ENCODE results near the gene ZNF33A.
"Not testable (repeated sequence)": the region's sequence is repeated elsewhere in the genome, so short reads cannot be mapped to it uniquely, and the experiment has no call there.

Gene ZNF33A

DNA sequence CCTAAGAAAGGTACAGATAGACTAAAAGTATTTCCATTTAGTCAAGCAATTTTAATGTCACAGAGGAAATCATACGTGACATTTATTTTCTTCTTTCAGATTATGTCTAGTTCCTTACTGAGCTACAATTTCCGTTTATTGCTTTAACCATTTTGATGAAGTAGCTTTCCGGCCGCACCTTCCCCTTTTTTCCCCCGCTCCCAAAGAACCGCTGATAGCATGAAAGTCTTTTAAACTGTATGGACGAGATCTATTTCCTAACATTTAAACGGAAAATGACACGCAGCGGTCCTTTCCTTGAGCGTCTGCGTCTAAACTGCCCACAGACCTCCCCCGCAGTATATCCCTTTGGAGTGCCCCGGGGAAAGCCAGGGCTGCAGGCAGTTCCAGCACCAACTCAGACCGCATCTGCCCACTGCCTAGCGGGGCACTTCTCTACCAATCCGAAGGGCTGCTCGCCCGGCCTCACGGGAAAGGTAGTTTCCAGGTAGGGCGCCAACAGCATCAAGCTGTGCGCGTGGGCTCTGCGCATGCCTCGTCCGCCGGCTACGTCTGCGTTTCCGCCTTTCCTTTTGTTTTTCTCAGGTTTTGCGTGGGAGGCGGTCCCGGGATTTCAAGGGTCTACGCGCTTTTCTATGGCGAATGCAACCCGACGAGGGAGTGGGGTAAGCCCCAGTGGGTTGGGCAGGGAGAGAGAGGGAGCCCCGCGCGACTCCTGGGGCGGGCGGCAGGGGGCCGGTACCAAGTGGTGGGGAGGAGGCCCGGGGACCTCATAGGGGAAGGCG, at the start of gene ZNF33A:
ZNF33A (plus strand) TSS at position 557 of the 785 bp plus-strand sequence. CDS start 1,667 bp downstream, outside the sequence.
- peak; percentile 93 for DNase-seq

DNA sequence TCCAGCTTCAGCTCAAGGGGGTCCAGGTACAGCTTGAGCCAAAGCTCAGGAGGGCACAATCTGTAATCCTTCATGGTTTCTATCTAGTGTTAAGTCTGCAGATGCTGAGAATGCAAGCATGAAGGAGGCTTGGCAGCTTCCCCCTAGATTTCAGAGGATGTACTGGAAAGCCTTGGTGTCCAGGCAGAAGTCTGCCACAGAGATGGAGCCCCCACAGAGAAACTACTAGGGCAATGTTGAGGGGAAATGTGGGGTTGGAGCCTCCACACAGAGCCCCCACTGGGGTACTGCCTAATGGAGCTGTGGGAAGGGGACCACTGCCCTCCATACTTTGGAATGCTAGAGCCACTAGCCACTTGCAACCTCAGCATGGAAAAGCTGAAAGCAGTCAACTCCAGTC, 45.5 kb upstream of the ZNF33A start:
- no peak for DNase-seq

DNA sequence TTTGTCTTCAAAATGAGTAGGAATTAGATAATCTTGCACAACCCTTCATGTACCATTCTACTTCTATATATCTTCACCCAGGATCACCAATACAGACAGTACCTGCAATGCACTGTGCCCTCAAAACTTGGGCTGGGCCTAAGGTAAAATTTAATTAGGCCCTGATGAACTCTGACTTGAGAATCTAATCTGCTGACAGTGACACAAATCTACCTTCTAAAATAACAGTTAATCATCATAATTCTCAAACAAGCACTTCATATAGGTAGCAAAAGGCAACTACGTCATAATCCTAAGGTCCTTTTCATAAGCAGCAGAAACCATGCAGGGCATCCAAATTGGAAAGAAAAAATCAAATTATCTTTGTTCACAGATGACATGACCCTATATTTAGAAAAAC, 38.1 kb upstream of the ZNF33A start:
- no peak for DNase-seq

DNA sequence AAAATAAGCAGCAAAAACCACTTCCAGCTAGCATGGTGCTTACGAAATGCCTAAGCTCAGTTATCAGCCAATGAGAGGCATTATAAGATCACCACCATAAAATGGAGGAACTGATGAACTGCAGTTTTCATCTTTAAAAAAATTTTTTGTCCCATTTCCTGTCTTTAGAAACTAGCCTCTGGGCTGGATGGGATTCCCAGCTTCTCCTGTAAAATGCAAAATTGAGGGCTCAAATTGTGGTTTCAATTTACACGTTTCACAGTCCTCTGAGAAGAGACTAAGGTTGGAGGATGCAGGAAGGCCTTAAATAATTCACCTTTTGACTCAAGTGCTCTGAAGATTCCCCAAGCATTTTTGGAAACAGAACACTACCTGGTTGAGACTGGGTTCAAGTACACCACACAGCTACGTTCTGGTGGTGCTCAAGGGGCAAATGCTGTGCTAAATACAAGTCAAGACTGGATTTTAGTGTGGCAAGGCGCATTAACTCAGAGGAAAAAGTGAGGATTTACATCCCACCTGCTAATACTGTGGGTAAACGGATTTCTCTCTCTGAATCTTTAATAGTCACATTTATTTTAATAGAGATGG, 35.0 kb upstream of the ZNF33A start:
- peak; percentile 22 for DNase-seq

DNA sequence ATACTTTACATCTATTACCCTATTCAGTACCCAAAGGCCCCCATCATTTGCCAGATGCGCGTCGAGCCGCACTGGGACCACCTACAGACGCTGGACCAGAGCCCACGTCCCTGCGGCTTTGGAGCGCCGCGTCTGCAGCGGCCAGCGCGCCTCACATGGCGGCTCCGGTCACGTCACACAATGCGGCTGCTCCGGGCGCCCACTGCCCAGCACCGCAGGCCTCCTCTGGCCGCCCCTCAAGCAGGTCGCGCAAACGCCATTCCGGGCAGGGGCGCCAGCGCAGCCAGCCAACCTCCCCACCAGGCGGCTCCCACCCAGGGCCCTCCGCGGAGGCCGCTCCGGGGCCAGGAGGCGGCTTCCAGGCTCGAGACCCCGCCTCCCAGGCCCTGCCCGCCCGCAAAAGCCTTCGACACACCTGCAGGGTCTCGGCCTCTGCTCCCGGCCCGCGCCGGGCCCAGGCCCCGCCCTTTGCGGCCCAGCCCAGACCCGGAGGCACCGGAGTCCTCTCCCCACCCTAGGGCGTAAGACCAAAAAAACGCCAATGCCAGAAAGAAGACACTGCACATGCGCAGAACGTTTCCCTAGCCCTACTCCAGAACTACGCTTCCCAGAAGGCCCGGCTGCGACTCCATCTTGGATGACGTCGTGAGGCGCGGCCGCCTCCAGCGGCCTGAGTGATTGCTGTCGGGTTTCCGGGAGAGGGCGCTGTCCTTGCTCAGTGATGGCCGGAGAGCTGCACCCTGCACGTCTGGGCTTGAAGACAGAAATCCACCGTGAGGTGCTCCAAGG, 34.2 kb upstream of the ZNF33A start, which contains the start of gene ZNF25:
ZNF25 (minus strand) TSS at position 557 of the 789 bp plus-strand sequence. CDS start 4,925 bp downstream, outside the sequence.
- DNase-seq = peak; percentile 99

DNA sequence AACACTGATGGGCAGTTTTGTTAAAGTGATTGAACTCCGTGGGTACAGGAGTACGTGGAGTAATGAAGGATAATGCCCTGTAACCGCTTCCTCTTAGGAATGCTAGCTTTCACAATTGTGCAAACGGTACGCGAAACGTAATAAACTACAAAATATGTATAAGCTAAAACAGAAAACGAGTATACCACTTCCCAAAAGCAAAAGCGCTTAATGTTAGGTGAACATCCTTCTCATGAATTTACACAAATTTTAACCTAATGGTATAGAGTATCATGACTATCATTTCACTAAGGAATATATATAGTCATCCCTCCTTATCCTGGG, 33.6 kb upstream of the ZNF33A start:
- DNase-seq = no peak

DNA sequence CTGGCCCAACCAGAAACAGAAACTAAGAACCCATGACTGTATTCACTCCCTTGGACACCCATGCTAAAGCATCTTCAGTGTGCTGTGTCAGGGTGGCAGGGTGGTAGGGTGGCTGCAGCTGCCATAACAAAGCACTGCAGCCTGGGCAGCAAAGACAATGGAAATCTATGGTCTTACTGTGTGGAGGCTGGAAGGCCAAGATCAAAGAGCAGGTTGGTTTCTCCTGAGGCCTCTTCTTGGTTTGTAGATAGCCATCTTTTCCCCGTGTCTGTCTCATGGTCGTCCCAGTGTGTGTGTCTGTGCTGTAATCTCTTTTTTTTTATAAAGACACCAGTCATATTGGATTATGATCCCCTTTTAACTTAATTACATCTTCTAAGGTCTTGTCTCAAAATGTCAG, 18.8 kb upstream of the ZNF33A start:
- no peak for DNase-seq

DNA sequence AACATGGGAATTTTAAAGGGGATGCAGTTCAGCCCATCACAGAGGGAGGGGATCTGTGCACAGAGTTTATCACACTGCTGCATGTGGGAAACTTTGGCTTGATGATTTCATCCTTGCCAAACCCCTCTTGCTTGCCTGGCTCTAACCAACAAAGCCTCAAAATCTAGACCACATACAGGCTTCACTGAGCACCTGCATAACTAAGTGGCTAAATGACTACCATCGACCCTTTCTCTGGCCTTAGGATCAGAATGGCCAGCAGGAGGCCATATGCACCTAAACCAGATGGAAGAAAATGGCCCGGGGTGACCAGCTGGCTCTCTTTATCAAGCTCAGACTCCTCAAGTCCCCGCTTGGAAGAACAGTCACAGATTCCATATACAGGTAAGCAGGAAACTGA, 18.4 kb upstream of the ZNF33A start:
- no peak for DNase-seq

DNA sequence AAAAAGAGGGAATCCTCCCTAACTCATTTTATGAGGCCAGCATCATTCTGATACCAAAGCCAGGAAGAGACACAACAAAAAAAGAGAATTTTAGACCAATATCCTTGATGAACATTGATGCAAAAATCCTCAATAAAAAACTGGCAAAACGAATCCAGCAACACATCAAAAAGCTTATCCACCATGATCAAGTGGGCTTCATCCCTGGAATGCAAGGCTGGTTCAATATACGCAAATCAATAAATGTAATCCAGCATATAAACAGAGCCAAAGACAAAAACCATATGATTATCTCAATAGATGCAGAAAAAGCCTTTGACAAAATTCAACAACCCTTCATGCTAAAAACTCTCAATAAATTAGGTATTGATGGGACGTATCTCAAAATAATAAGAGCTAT, 11.6 kb upstream of the ZNF33A start:
- not testable (repeated sequence) for DNase-seq

DNA sequence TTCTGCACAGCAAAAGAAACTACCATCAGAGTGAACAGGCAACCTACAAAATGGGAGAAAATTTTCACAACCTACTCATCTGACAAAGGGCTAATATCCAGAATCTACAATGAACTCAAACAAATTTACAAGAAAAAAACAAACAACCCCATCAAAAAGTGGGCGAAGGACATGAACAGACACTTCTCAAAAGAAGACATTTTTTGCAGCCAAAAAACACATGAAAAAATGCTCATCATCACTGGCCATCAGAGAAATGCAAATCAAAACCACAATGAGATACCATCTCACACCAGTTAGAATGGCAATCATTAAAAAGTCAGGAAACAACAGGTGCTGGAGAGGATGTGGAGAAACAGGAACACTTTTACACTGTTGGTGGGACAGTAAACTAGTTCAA, 10.0 kb upstream of the ZNF33A start:
- DNase-seq = not testable (repeated sequence)

DNA sequence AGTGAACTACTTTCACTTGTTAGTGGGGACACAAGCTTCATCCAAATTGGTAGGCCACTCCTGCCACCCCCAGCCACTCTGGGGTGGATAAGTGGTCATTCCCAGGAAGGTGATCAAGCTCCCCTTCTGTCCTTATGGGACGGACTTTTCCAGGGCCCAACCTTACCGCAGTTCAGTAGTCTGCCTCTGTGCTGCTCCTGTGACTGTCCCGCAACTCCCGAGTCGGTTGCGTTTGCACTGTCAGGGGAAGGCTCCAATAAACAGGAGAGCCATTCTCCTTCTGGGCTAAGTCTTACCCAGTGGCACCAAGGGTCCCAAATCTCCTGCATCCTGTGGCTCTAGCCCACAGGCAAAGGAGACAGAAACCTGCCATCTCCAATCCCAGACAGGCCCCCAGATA, 7.4 kb upstream of the ZNF33A start:
- DNase-seq = no peak

DNA sequence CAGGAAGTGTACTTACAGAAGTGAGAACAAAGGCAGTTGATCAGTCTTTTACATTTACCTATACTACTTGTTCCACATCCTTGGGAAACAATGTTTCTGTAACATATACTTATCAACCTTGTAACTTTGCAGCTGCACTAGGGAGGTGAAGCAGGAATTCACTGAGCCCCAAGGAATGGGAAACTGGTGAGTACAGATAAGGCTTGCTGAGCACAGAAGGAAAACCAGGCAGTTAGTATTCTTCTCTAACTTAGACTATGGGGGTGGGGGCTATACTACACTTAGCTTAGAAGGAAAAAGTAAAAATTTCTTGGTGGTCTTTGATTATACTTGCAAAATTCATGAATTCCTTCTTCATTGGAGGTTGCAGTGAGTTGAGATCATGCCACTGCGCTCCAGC, 6.9 kb upstream of the ZNF33A start:
- no peak for DNase-seq

DNA sequence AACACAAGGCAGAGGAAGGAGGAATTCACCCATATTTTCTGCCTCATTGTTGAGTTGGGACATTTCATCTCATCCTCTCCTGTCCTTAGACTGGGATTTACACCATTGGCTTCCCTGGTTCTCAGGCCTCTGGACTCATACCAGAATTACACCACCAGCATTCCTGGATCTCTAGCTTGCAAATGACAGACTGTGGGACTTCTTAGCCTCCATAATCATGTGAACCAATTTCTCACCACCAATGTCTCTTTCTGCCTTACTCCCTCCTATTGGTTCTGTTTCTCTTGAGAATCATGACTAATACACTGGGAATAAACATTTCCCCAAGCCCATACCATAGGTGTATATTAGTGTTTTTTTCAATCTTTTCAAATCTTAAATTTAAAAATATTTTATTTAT, 2.9 kb upstream of the ZNF33A start:
- DNase-seq = no peak

DNA sequence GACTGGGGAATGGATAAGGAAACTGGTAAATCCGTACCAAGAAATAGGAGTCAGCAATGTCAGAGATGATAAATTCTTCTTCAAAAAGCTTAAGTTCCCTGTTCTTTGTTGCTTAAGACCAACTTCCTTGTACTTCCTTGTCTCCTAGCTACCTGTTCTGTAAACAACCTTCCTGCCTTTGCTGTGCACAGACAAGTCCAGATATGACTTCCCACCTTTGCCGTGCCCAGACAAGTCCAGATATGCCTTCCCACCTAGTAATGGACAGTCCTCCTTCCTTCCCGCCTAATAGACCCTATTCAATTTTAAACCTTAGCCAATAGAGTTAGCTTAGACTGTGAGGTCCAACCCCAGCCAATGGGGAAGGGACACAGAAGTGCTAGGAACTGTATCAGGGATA, 2.5 kb upstream of the ZNF33A start:
- no peak for DNase-seq

DNA sequence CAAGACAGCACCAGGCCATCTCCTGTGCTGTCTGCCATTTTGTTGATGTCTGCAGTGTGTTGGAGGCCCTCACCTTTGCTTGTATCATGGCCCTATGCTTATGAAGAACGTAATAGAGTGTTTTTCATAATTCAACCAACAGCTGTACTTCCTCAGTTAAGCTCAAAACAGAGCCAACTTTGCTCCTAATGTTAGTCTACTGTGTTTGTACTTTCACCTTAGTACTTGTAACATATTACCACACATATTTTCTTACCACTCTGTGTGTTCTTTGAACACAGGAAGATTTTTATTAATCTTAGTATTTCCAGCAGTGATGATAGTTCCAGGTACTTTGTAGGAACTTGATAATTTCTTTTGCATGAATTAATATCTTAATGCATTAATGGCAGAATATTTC, 5.9 kb downstream of the ZNF33A start:
- no peak for DNase-seq

DNA sequence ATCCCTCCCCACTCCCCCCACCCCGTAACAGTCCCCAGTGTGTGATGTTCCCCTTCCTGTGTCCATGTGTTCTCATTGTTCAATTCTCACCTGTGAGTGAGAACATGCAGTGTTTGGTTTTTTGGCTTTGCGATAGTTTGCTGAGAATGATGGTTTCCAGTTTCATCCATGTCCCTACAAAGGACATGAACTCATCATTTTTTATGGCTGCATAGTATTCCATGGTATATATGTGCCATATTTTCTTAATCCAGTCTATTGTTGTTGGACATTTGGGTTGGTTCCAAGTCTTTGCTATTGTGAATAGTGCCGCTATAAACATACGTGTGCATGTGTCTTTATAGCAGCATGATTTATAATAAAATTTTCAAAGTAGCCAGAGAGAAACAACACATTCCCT, 8.6 kb downstream of the ZNF33A start:
- not testable (repeated sequence) for DNase-seq

DNA sequence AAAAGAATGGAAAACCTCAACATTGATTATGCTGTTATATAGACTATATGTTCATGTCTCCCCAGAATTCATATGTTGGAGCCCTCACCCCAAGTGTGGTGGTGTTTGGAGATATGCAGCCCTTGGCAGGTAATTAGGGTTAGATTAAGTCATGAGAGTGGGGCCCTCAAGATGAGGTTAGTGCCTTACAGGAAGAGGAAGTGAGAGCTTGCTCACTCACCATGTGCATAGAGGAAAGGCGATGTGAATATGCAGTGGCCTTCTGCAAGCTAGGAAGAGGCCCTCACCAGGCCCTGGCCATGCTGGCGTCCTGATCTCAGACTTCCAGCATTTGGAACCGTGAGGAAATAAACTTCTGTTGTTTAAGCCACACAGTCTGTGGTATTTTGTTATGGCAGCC, 14.8 kb downstream of the ZNF33A start:
- no peak for DNase-seq

DNA sequence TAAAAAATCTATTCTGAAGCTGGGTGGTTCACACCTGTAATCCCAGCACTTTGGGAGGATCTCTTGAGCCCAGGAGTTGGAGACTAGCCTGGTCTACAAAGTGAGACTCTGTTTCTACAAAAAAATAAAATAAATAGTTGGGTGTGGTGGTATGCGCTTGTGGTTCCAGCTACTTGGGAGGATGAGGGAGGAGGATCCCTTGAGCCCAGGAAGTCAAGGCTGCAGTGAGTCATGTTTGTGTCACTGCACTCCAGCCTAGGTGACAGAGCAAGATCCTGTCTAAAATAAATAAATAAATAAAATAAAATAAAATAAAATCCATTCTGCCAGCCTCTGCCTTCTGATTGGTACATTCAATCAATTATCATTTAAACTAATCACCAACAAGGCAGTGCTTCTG, 17.5 kb downstream of the ZNF33A start:
- DNase-seq = no peak

DNA sequence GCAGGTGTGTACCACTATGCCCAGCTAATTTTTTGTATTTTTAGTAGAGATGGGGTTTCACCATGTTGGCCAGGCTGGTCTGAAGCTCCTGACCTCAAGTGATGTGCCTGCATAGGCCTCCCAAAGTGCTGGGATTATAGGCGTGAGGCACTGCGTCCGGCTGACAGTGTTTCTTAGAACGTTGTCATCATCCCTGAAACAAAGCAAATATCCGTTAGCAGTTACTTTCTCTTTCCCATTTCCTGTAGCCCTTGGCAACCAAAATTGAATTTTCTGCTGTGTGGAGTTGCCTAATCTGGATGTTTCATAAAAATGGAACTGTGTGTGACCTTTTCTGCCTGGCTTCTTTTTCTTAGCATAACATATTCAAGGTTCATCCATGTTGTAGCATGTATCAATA, 22.4 kb downstream of the ZNF33A start:
- DNase-seq = no peak

DNA sequence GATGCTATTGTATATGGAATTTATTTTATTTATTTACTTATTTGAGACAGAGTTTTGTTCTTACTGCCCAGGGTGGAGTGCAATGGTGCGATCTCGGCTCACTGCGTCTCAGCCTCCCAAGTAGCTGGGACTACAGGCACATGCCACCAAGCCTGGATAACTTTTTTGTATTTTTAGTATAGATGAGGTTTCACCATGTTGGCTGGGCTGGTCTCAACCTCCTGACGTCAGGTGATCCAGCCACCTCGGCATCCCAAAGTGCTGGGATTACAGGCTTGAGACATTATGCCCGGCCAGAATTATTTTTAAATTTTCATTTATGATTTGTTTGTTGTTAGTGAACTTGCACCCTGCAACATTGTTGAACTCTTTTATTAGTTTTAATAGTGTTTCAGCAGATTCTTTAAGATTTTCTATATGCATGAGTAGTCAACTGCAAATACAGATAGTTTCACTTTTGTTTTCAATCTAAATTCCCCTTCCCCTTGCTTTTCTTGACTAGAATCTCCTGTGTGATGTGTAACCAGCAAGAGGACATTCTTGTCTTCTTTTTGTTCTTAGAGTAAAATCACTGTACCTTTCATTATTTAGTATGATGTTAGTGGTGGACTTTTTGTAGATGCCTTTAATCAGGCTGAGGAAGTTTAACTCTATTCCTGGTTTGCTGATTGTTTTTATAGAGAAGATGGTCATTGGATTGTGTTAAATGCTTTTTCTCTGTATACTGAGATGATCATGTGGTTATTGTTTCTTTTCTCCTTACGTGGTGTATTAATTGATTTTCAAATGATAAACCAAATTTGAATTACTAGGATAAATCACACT, 27.8 kb downstream of the ZNF33A start:
- DNase-seq = no peak

DNA sequence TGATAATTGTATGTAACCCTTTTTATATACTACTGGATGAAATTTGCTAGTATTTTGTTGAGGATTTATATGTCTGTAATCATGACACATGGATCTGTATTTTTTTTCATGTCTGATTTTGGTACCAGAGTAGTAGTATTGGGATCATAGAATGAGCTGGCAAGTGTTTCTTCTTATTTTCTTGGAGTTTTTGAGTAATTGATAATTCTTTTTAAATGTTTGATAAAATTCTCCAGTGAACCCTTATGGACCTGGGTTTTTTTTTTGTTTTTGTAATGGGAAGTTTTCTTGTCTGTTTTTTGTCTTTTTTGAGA, 28.4 kb downstream of the ZNF33A start:
- no peak for DNase-seq

DNA sequence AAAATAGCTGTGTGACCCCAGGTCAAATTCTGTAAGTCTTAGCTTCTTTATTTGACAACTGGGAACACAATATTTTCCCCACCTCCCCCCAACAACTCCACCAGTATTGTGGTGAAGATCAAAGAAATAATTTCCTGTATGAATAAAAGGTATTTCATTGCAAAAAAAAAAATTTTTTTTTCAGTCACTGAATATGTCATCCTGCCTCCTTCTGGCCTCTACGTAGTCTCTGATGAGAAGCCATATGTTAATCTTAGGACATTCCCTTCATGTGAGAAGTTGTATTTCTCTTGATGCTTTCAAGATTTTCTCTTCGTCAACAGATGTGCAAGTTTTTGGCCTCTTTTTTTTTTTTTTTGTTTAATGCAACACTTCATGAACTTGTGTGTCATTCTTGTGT, 33.0 kb downstream of the ZNF33A start:
- no peak for DNase-seq

DNA sequence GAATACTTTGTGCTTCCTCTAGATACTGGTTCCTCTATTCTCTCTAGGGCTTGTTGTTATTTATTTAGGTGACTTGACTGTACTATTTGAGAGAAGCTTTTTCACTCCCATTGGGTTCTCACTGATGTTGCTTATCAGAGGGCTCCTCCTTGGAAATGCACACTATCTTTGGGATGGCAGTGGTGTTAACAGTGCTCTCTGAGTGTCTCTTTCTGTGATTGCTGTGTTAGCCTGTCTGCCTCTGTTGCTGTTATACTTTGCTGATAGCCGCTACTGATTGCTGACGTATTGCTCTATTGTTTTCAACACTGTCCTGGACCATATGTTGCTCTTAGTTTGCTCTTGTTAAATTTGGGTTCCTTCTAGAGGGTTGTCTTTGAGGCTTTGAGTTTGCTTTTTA, 34.7 kb downstream of the ZNF33A start:
- no peak for DNase-seq
